Loucy (cell line): ENCODE data around the gene MAP3K12.

Experiments
- H2AFZ ChIP-seq: fragments of 200-600 bp; sonication (generic); 2 replicates; pipeline ENCODE4 v1.6.0; 2016; ENCODE audit warnings: antibody characterized with exemption, mild to moderate bottlenecking, low read length, moderate library complexity
- H3F3A ChIP-seq: fragments of 200-600 bp; 2 replicates; pipeline ENCODE4 v1.6.0; 2016; ENCODE audit warnings: antibody characterized with exemption, low read depth, mild to moderate bottlenecking
- H3K27me3 ChIP-seq: fragments of 200-600 bp; sonication (generic); 2 replicates; pipeline ENCODE4 v1.6.1; 2014; ENCODE audit warnings: low read length, mild to moderate bottlenecking; ENCODE audit not compliant: insufficient read depth, poor library complexity, severe bottlenecking
- H3K36me3 ChIP-seq: fragments of 200-600 bp; sonication (generic); 2 replicates; pipeline ENCODE4 v1.6.1; 2016; ENCODE audit warnings: low read length; ENCODE audit not compliant: insufficient read depth
- H3K4me1 ChIP-seq: fragments of 200-600 bp; sonication (generic); 2 replicates; pipeline ENCODE4 v1.5.1; 2014; ENCODE audit warnings: low read length, mild to moderate bottlenecking; ENCODE audit not compliant: insufficient read depth, poor library complexity, severe bottlenecking
- H3K4me2 ChIP-seq: fragments of 200-600 bp; sonication (generic); 2 replicates; pipeline ENCODE4 v1.6.0; 2014; ENCODE audit warnings: antibody characterized with exemption, low read length, low read depth, mild to moderate bottlenecking; ENCODE audit not compliant: poor library complexity, severe bottlenecking
- H3K4me3 ChIP-seq: fragments of 200-600 bp; sonication (generic); 2 replicates; pipeline ENCODE4 v1.5.1; 2014; ENCODE audit warnings: low read length, mild to moderate bottlenecking, mixed read lengths; ENCODE audit not compliant: poor library complexity, severe bottlenecking
- H3K79me2 ChIP-seq: fragments of 200-600 bp; sonication (generic); 2 replicates; pipeline ENCODE4 v1.6.1; 2014; ENCODE audit warnings: low read length; ENCODE audit not compliant: insufficient read depth
- H3K9ac ChIP-seq: fragments of 200-600 bp; sonication (generic); 2 replicates; pipeline ENCODE4 v1.6.0; 2014; ENCODE audit warnings: mild to moderate bottlenecking, low read depth, low read length, moderate library complexity; ENCODE audit not compliant: poor library complexity, severe bottlenecking
- H3K9me2 ChIP-seq: fragments of 200-600 bp; sonication (generic); replicated peaks from 2 replicates; pipeline ENCODE4 v1.6.1; 2016; ENCODE audit warnings: low read depth, low read length, mixed read lengths
- H3K9me3 ChIP-seq: fragments of 200-600 bp; sonication (generic); 2 replicates; pipeline ENCODE4 v1.6.1; 2014; ENCODE audit warnings: mild to moderate bottlenecking, antibody characterized with exemption, low read length, low read depth; ENCODE audit not compliant: insufficient read depth
- H4K20me1 ChIP-seq: fragments of 200-600 bp; sonication (generic); 2 replicates; pipeline ENCODE4 v1.6.0; 2014; ENCODE audit warnings: antibody characterized with exemption, low read length, mild to moderate bottlenecking; ENCODE audit not compliant: insufficient read depth, poor library complexity, severe bottlenecking
- CTCF ChIP-seq: fragments of 200-600 bp; sonication (generic); conservative IDR thresholded peaks from 2 replicates; pipeline ENCODE4 v1.5.1; 2014; ENCODE audit warnings: mild to moderate bottlenecking, antibody characterized with exemption, low read length
- EZH2phosphoT487 ChIP-seq: fragments of 200-600 bp; IDR thresholded peaks from 2 replicates; pipeline ENCODE4 v1.6.1; 2018; ENCODE audit warnings: antibody characterized with exemption, mild to moderate bottlenecking, moderate library complexity, borderline replicate concordance

MAP3K12 gene

DNA sequence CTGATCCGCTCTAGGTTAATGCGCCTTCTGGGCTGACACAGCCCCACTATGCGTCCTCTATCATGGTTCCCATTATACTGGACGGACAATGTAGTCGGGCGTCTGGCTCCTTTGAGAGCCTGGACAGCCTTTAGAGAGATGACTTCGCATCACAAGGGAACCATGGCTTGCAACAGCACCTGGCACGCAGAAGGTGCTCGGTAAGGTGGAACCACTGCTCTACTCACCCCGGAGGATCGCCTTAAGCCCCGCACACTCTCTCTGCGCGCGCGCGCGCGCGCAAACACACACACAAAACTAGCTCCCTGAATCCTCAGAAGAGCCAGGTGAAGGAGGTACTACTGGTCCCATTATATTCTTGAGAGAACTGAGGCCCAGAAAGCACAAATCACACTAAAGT is 7.1 kb downstream of the MAP3K12 start:
- H3K4me2 ChIP-seq: no peak overlapping the region
- peaks cover 10% of the 10 kb centered on the region; the same call in 1 of the 2 replicates for H3K36me3 ChIP-seq

GRCh38 chr12:53489242-53489864 is 9.9 kb downstream of the MAP3K12 start:
- Histone ChIP-seq H3K27me3 (no peaks in the 10 kb centered on the region), H3K4me3 (no peak overlapping the region), H3F3A (no peaks in the 10 kb centered on the region), H3K79me2 (no peaks in the 10 kb centered on the region), H3K4me2 (no peak overlapping the region), H3K4me1 (peaks cover 13% of the 10 kb centered on the region), H2AFZ (no peak overlapping the region), H3K9ac (no peak overlapping the region), H4K20me1 (peaks cover 5% of the 10 kb centered on the region), H3K9me2 (no peaks in the 10 kb centered on the region), H3K9me3 (no peaks in the 10 kb centered on the region), H3K36me3 (peaks cover 36% of the 10 kb centered on the region; the same call in 1 of the 2 replicates)
- TF ChIP-seq CTCF (no peak), EZH2phosphoT487 (no peak)

More for the DNA sequence above, 7.1 kb downstream of the MAP3K12 start:
- Histone ChIP-seq H3K4me3 (no peak overlapping the region), H2AFZ (no peak overlapping the region), H3K9me3 (no peaks in the 10 kb centered on the region), H4K20me1 (no peaks in the 10 kb centered on the region), H3K79me2 (no peaks in the 10 kb centered on the region), H3F3A (no peaks in the 10 kb centered on the region), H3K9me2 (no peaks in the 10 kb centered on the region), H3K9ac (no peak overlapping the region), H3K27me3 (no peaks in the 10 kb centered on the region), H3K4me1 (peaks cover 20% of the 10 kb centered on the region)
- no peak for TF ChIP-seq CTCF
- TF ChIP-seq EZH2phosphoT487: no peak

DNA sequence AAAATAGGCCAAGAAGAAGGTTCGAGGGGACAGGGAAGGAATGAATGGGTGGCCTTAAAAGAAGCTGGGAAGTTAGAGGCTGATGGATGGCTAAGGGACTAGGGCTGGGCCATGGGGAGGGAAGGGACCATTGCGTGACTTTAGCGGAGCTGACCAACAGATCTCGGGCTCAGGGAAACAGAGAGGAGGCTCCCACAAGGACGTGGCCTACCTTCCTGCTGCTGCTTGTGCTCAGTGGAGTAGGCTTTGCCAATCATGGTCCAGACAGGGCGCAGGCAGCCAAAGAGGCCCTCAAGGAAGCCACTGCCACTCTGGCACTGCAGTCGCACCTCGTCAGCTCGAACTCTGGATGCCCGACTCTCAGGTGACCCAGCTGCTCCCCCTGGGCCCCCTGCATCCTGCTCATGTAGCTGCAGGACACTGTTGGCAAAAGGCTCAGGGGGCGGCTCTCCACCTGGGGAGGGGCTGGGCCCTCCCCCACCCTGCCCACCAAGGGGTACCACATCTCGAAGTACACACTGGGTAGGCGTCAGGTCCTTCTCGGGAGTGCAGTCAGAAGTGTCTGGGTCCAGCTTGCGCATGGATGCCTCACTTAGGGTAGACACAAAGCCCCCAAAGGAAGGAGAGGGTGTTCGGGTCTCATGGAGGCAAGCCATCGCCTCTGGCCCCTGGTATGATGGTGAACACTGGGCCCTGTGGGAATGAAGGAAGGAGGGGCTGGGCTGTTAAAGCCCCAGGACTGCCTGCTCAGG is 12.3 kb downstream of the MAP3K12 start:
- Histone ChIP-seq H3K4me1 (no peaks in the 10 kb centered on the region), H4K20me1 (peaks cover 18% of the 10 kb centered on the region), H2AFZ (no peak overlapping the region), H3K9me3 (no peaks in the 10 kb centered on the region), H3K9ac (no peak overlapping the region), H3K9me2 (no peaks in the 10 kb centered on the region), H3K36me3 (peaks cover 59% of the 10 kb centered on the region; the same call in 1 of the 2 replicates), H3K79me2 (no peaks in the 10 kb centered on the region), H3K4me2 (no peak overlapping the region), H3K27me3 (no peaks in the 10 kb centered on the region), H3K4me3 (no peak overlapping the region), H3F3A (no peaks in the 10 kb centered on the region)
- TF ChIP-seq CTCF (no peak), EZH2phosphoT487 (no peak)
